ENCODE data around the gene DDX25.

Gene DDX25

GRCh38 chr11:125934473-125934872, 30.2 kb downstream of the DDX25 start:
- H3K36me3 Mint-ChIP-seq (ENCODE audit: low read depth), result no peaks in the 10 kb centered on the region

GRCh38 chr11:125935056-125935455, 30.7 kb downstream of the DDX25 start:
- no peak overlapping the region for H3K27ac Mint-ChIP-seq
- no peaks in the 10 kb centered on the region for H3K9me3 Mint-ChIP-seq
- H3K4me1 Mint-ChIP-seq (ENCODE audit: low read depth), result peaks cover 2% of the 10 kb centered on the region
- intact Hi-C loops (cut with micrococcal nuclease), result no loop called here
- H3K36me3 Mint-ChIP-seq (ENCODE audit: low read depth), result no peaks in the 10 kb centered on the region
- no peak overlapping the region for H3K4me3 Mint-ChIP-seq
- no peaks in the 10 kb centered on the region for H3K27me3 Mint-ChIP-seq

More at GRCh38 chr11:125934473-125934872, 30.2 kb downstream of the DDX25 start:
- no peaks in the 10 kb centered on the region for H3K27me3 Mint-ChIP-seq
- peaks cover 8% of the 10 kb centered on the region for H3K4me1 Mint-ChIP-seq (ENCODE audit: low read depth)
- H3K4me3 Mint-ChIP-seq, result no peak overlapping the region
- H3K27ac Mint-ChIP-seq, result no peak overlapping the region
- H3K9me3 Mint-ChIP-seq, result no peaks in the 10 kb centered on the region
- intact Hi-C loops (cut with micrococcal nuclease), result no loop called here

- Mint-ChIP-seq H3K27ac (no peak overlapping the region), H3K4me3 (no peak overlapping the region), H3K36me3 (ENCODE audit: low read depth) (no peaks in the 10 kb centered on the region), H3K27me3 (no peaks in the 10 kb centered on the region), H3K9me3 (no peaks in the 10 kb centered on the region), H3K4me1 (ENCODE audit: low read depth) (no peaks in the 10 kb centered on the region)
- intact Hi-C loops (cut with micrococcal nuclease), result no loop called here
Measured at GRCh38 chr11:125935618-125936199, 31.4 kb downstream of the DDX25 start.

GRCh38 chr11:125938418-125938817, 34.1 kb downstream of the DDX25 start:
- no peaks in the 10 kb centered on the region for H3K27me3 Mint-ChIP-seq

GRCh38 chr11:125939081-125939521, 34.8 kb downstream of the DDX25 start:
- H3K27me3 Mint-ChIP-seq, result no peaks in the 10 kb centered on the region
- H3K27ac Mint-ChIP-seq, result no peak overlapping the region
- H3K36me3 Mint-ChIP-seq (ENCODE audit: low read depth), result no peaks in the 10 kb centered on the region
- H3K4me1 Mint-ChIP-seq (ENCODE audit: low read depth), result no peaks in the 10 kb centered on the region
- no peak overlapping the region for H3K4me3 Mint-ChIP-seq
- intact Hi-C loops (cut with micrococcal nuclease), result no loop called here
- no peaks in the 10 kb centered on the region for H3K9me3 Mint-ChIP-seq

More at GRCh38 chr11:125938418-125938817, 34.1 kb downstream of the DDX25 start:
- no peak overlapping the region for H3K27ac Mint-ChIP-seq
- no peak overlapping the region for H3K4me3 Mint-ChIP-seq
- intact Hi-C loops (cut with micrococcal nuclease), result no loop called here
- no peaks in the 10 kb centered on the region for H3K36me3 Mint-ChIP-seq (ENCODE audit: low read depth)
- H3K4me1 Mint-ChIP-seq (ENCODE audit: low read depth), result no peaks in the 10 kb centered on the region
- no peaks in the 10 kb centered on the region for H3K9me3 Mint-ChIP-seq

- intact Hi-C loops (cut with micrococcal nuclease), result loop anchor here (5.0 kb wide), 1 partner anchor 252 kb away; no protein-coding TSS in a partner anchor
- Mint-ChIP-seq H3K9me3 (no peaks in the 10 kb centered on the region), H3K27ac (no peak overlapping the region), H3K4me3 (no peak overlapping the region), H3K36me3 (ENCODE audit: low read depth) (no peaks in the 10 kb centered on the region), H3K4me1 (ENCODE audit: low read depth) (no peaks in the 10 kb centered on the region), H3K27me3 (peaks cover 3% of the 10 kb centered on the region)
Measured at GRCh38 chr11:125940145-125940544, 35.8 kb downstream of the DDX25 start.

GRCh38 chr11:125941267-125941618, 36.9 kb downstream of the DDX25 start:
- H3K9me3 Mint-ChIP-seq, result no peaks in the 10 kb centered on the region
- no peaks in the 10 kb centered on the region for H3K36me3 Mint-ChIP-seq (ENCODE audit: low read depth)
- H3K27ac Mint-ChIP-seq, result no peak overlapping the region
- no peak overlapping the region for H3K4me3 Mint-ChIP-seq
- H3K4me1 Mint-ChIP-seq (ENCODE audit: low read depth), result no peaks in the 10 kb centered on the region
- intact Hi-C loops (cut with micrococcal nuclease), result loop anchor here (5.0 kb wide), 1 partner anchor 251 kb away; no protein-coding TSS in a partner anchor
- H3K27me3 Mint-ChIP-seq, result peaks cover 3% of the 10 kb centered on the region

GRCh38 chr11:125941619-125942611, 37.6 kb downstream of the DDX25 start:
- intact Hi-C loops (cut with micrococcal nuclease), result loop anchor here (5.0 kb wide), 1 partner anchor 250 kb away; no protein-coding TSS in a partner anchor
- Mint-ChIP-seq H3K9me3 (no peaks in the 10 kb centered on the region), H3K27me3 (peaks cover 3% of the 10 kb centered on the region), H3K36me3 (ENCODE audit: low read depth) (no peaks in the 10 kb centered on the region), H3K4me3 (no peak overlapping the region), H3K4me1 (ENCODE audit: low read depth) (no peaks in the 10 kb centered on the region), H3K27ac (no peak overlapping the region)

GRCh38 chr11:125942771-125943428, 38.6 kb downstream of the DDX25 start:
- no peaks in the 10 kb centered on the region for H3K9me3 Mint-ChIP-seq
- no peak overlapping the region for H3K27ac Mint-ChIP-seq
- intact Hi-C loops (cut with micrococcal nuclease), result loop anchor here (5.0 kb wide), 1 partner anchor 249 kb away; no protein-coding TSS in a partner anchor
- H3K27me3 Mint-ChIP-seq, result peaks cover 3% of the 10 kb centered on the region
- H3K36me3 Mint-ChIP-seq (ENCODE audit: low read depth), result no peaks in the 10 kb centered on the region
- no peak overlapping the region for H3K4me3 Mint-ChIP-seq
- no peaks in the 10 kb centered on the region for H3K4me1 Mint-ChIP-seq (ENCODE audit: low read depth)

- H3K9me3 Mint-ChIP-seq, result no peaks in the 10 kb centered on the region
- peaks cover 3% of the 10 kb centered on the region for H3K27me3 Mint-ChIP-seq
- intact Hi-C loops (cut with micrococcal nuclease), result loop anchor here (5.0 kb wide), 1 partner anchor 248 kb away; no protein-coding TSS in a partner anchor
- no peaks in the 10 kb centered on the region for H3K4me1 Mint-ChIP-seq (ENCODE audit: low read depth)
- H3K27ac Mint-ChIP-seq, result no peak overlapping the region
- no peak overlapping the region for H3K4me3 Mint-ChIP-seq
- H3K36me3 Mint-ChIP-seq (ENCODE audit: low read depth), result no peaks in the 10 kb centered on the region
Measured at GRCh38 chr11:125943661-125944349, 39.5 kb downstream of the DDX25 start.

- H3K9me3 Mint-ChIP-seq, result no peaks in the 10 kb centered on the region
- intact Hi-C loops (cut with micrococcal nuclease), result loop anchor here (5.0 kb wide), 1 partner anchor 248 kb away; no protein-coding TSS in a partner anchor
- no peaks in the 10 kb centered on the region for H3K36me3 Mint-ChIP-seq (ENCODE audit: low read depth)
- peaks cover 3% of the 10 kb centered on the region for H3K27me3 Mint-ChIP-seq
- no peaks in the 10 kb centered on the region for H3K4me1 Mint-ChIP-seq (ENCODE audit: low read depth)
- H3K4me3 Mint-ChIP-seq, result no peak overlapping the region
- no peak overlapping the region for H3K27ac Mint-ChIP-seq
Measured at GRCh38 chr11:125944350-125945010, 40.2 kb downstream of the DDX25 start.

- intact Hi-C loops (cut with micrococcal nuclease), result no loop called here
- Mint-ChIP-seq H3K9me3 (no peaks in the 10 kb centered on the region), H3K36me3 (ENCODE audit: low read depth) (no peaks in the 10 kb centered on the region), H3K4me3 (no peak overlapping the region), H3K27me3 (peaks cover 3% of the 10 kb centered on the region), H3K27ac (no peak overlapping the region), H3K4me1 (ENCODE audit: low read depth) (no peaks in the 10 kb centered on the region)
Measured at GRCh38 chr11:125945011-125945796, 40.9 kb downstream of the DDX25 start.
